ENCODE measurements around the gene C1orf21. TPM values are rescaled to one million over a fixed set of nuclear protein-coding genes. Genes with fewer than 3 reads are reported as not detected.

C1orf21 gene
- total and polyA plus RNA-seq, 2 of the 4 experiments (the other 2 are of a cell fraction): 6.4 to 9.9 TPM

GRCh38 chr1:184669391-184669790 is 282.6 kb downstream of the C1orf21 start:
- no TSS peak for BruUV-seq (replicated peaks)
- H3K14ac ChIP-seq (replicated peaks; ENCODE audit: low read depth, low read length): no peak overlapping the region
- no peak overlapping the region for H2BK120ac ChIP-seq (ENCODE audit: low read depth, low read length)
- ATAC-seq (ENCODE audit: low read depth): no peak
- intact Hi-C loops (cut with micrococcal nuclease): no loop called here
- no peak overlapping the region for H4K5ac ChIP-seq (ENCODE audit: low read depth, low read length)
- H2BK5ac ChIP-seq (ENCODE audit: low read depth, low read length, poor library complexity, severe bottlenecking): no peak overlapping the region
- H3K27me3 ChIP-seq (ENCODE audit: control insufficient read depth, insufficient read depth, low read length): peaks cover 22% of the 10 kb centered on the region
- H3K9ac ChIP-seq (ENCODE audit: low read depth, low read length): no peak overlapping the region
- no peak overlapping the region for H3K56ac ChIP-seq (ENCODE audit: extremely low read depth, insufficient read depth, low read length)
- H3K4me1 ChIP-seq (ENCODE audit: control insufficient read depth, insufficient read depth, low read length): no peaks in the 10 kb centered on the region
- H3K4me3 ChIP-seq (ENCODE audit: insufficient read depth, low read depth, low read length): no peak overlapping the region
- no peaks in the 10 kb centered on the region for H3K79me1 ChIP-seq (ENCODE audit: low read depth in 1 of 2, low read length in 2 of 2)
- ChIA-PET POLR2A (ENCODE audit: unreplicated experiment) (no interaction called here), CTCF (interaction anchor here (0.6 to 1.1 kb wide), 2 partner anchors 122 to 427 kb away, joined by 3 to 4 read pairs; no protein-coding TSS in a partner anchor)
- dilution Hi-C loops (cut with HindIII; ENCODE audit: low sequenced_read_pairs, unreplicated experiment): no loop called here
- 50% methylated on average over 1 of the region's 1 CpG; no CpG with 5 or more reads in 1 of the 2 experiments for WGBS, 2 experiments (ENCODE audit: extremely low coverage in 2 of 2, insufficient read length in 1 of 2)
- H2AFZ ChIP-seq (replicated peaks; ENCODE audit: low read length, poor library complexity): no peak overlapping the region
- H2AK5ac ChIP-seq (ENCODE audit: low read depth, low read length): no peak overlapping the region
- no peak overlapping the region for H3K18ac ChIP-seq (ENCODE audit: low read depth, low read length)
- H2BK15ac ChIP-seq (ENCODE audit: low read depth, low read length): no peak overlapping the region
- H4K20me1 ChIP-seq (ENCODE audit: insufficient read depth, low read length): no peaks in the 10 kb centered on the region
- no peak overlapping the region for H2BK20ac ChIP-seq (ENCODE audit: low read depth, low read length)
- no peak overlapping the region for H3K4ac ChIP-seq (ENCODE audit: low read depth, low read length)
- no peaks in the 10 kb centered on the region for H3K9me3 ChIP-seq (ENCODE audit: control insufficient read depth, insufficient read depth, low read length)
- no peak for DNase-seq
- no peak overlapping the region for H4K8ac ChIP-seq (ENCODE audit: low read depth in 2 of 2, low read length in 2 of 2)
- H3K27ac ChIP-seq (ENCODE audit: insufficient read depth, low read length): no peak overlapping the region
- in situ Hi-C loops (cut with MboI; ENCODE audit: low sequenced_read_pairs): loop anchor here (10.0 to 25.0 kb wide), 2 partner anchors 445 to 1007 kb away; partner anchors contain the start of gene APOBEC4
- TF ChIP-seq MXI1 (IDR thresholded peaks at IDR 0.05; ENCODE audit: borderline replicate concordance, low read depth, low read length) (no peak), CTCF (conservative IDR thresholded peaks at IDR 0.05; ENCODE audit: low read depth, low read length) (no peak), MAZ (IDR thresholded peaks at IDR 0.05; ENCODE audit: borderline replicate concordance, low read depth, low read length) (no peak), FOS (IDR thresholded peaks at IDR 0.05; ENCODE audit: low read depth, low read length) (no peak), CHD1 (IDR thresholded peaks at IDR 0.05; ENCODE audit: low read depth, low read length) (no peak), RAD21 (IDR thresholded peaks at IDR 0.05; ENCODE audit: low read length) (no peak), ELK1 (IDR thresholded peaks at IDR 0.05; ENCODE audit: borderline replicate concordance, low read depth, low read length) (no peak), NFE2L2 (IDR thresholded peaks at IDR 0.05; ENCODE audit: low read depth, low read length) (no peak), RFX5 (IDR thresholded peaks at IDR 0.05; ENCODE audit: low read depth, low read length) (no peak), CEBPB (IDR thresholded peaks at IDR 0.05; ENCODE audit: low read depth, low read length) (no peak), MAFK (IDR thresholded peaks at IDR 0.05; ENCODE audit: low read depth, low read length) (no peak), POLR2A (IDR thresholded peaks at IDR 0.05; ENCODE audit: low read depth, low read length) (no peak), USF2 (IDR thresholded peaks at IDR 0.05; ENCODE audit: low read depth, low read length) (no peak)
- H2AK9ac ChIP-seq (replicated peaks; ENCODE audit: low read depth, low read length, poor library complexity): no peak overlapping the region
- no peak overlapping the region for H3K4me2 ChIP-seq (ENCODE audit: low read depth, low read length)
- H3K23ac ChIP-seq (ENCODE audit: low read depth, low read length): no peak overlapping the region
- no peak overlapping the region for H4K91ac ChIP-seq (ENCODE audit: insufficient read depth, low read depth, low read length)
- H3K36me3 ChIP-seq (ENCODE audit: control insufficient read depth, insufficient read depth, low read length): no peaks in the 10 kb centered on the region
- no peaks in the 10 kb centered on the region for H3K9me1 ChIP-seq (ENCODE audit: insufficient read depth, low read length)
